Measurements from ENCODE around the gene PSME1.

DNA sequence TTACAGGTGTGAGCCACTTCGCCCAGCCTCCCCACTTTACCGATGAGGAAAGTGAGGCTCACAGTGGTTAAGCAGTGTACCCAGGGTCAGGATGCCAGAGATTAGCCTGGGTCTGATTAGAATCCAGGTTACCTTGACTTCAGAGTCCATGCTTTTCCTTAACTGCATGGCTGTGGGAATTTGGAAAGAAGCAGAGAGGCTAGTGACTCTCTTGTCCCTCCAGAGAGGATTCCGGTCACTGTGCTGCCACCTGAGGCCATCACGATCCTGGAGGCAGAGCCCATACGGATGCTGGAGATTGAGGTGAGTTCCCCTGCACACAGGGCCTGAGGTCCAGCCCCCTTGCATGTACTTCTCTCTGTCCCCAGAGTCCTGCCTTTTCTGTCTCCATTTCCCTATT is 40.6 kb downstream of the PSME1 start:
- TF ChIP-seq, protein P1, sequence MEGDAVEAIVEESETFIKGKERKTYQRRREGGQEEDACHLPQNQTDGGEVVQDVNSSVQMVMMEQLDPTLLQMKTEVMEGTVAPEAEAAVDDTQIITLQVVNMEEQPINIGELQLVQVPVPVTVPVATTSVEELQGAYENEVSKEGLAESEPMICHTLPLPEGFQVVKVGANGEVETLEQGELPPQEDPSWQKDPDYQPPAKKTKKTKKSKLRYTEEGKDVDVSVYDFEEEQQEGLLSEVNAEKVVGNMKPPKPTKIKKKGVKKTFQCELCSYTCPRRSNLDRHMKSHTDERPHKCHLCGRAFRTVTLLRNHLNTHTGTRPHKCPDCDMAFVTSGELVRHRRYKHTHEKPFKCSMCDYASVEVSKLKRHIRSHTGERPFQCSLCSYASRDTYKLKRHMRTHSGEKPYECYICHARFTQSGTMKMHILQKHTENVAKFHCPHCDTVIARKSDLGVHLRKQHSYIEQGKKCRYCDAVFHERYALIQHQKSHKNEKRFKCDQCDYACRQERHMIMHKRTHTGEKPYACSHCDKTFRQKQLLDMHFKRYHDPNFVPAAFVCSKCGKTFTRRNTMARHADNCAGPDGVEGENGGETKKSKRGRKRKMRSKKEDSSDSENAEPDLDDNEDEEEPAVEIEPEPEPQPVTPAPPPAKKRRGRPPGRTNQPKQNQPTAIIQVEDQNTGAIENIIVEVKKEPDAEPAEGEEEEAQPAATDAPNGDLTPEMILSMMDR (IDR thresholded peaks at IDR 0.05): no peak
- TF ChIP-seq POLR2AphosphoS5 (IDR thresholded peaks at IDR 0.05) (no peak), POLR2A (IDR thresholded peaks at IDR 0.05) (no peak)

Measured in upper lobe of left lung (tissue), 4 donors.